T-helper 1 cell treated with Interleukin-12 subunit alpha and Interleukin-12 subunit beta and Interleukin-4 antibody, amounts not matched to agents 30 μg/mL and 1 μg/mL, for 36 hours (primary cell): ENCODE measurements around the gene AQP7.
A peak's percentile ranks its signal among the peaks of the same experiment; 100 is the strongest.
"Not testable (repeated sequence)": the region's sequence is repeated elsewhere in the genome, so short reads cannot be mapped to it uniquely, and the experiment has no call there.

Experiments used
- H3K27ac Mint-ChIP-seq: one replicate; pipeline ENCODE4 v1.8.0; 2021; ENCODE audit warnings: mild to moderate bottlenecking, mixed read lengths
- H3K27me3 Mint-ChIP-seq: one replicate; pipeline ENCODE4 v1.8.0; 2021; ENCODE audit warnings: low read depth, mixed read lengths
- H3K36me3 Mint-ChIP-seq: one replicate; pipeline ENCODE4 v1.8.0; 2021; ENCODE audit warnings: low read depth, mixed read lengths
- H3K4me1 Mint-ChIP-seq: one replicate; pipeline ENCODE4 v1.8.0; 2021; ENCODE audit warnings: low read depth, mixed read lengths
- H3K4me3 Mint-ChIP-seq: one replicate; pipeline ENCODE4 v1.8.0; 2021; ENCODE audit warnings: mild to moderate bottlenecking, moderate library complexity, mixed read lengths
- H3K9me3 Mint-ChIP-seq: one replicate; pipeline ENCODE4 v1.8.0; 2021; ENCODE audit warnings: mixed read lengths

Gene AQP7

GRCh38 chr9:33419708-33420303 is 17.4 kb upstream of the AQP7 start:
- H3K9me3 Mint-ChIP-seq, result no peaks in the 10 kb centered on the region
- H3K27ac Mint-ChIP-seq, result peak overlapping the region; percentile 14
- no peak overlapping the region for H3K4me3 Mint-ChIP-seq
- H3K4me1 Mint-ChIP-seq, result peaks cover 39% of the 10 kb centered on the region
- H3K36me3 Mint-ChIP-seq, result no peaks in the 10 kb centered on the region
- H3K27me3 Mint-ChIP-seq, result peaks cover 11% of the 10 kb centered on the region

DNA sequence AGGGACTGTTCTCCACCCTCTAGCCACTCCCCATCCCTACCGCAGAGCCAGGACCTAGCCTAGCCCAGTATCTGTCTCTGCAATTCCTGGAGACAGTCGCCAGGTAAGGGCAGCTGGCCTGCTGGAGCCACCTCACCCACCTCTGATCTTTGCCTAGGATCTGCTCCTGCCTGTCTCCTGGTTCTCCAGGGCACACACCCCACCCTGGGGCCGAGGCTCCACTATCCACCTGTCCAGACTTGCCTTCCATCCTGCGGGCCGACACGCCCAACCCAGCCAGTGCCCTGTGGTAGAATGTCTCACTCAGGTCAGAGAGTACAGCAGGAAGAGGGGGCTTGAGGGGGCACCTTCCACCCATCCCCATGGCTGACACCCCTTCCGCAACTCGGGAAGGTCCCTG is 15.7 kb upstream of the AQP7 start:
- Mint-ChIP-seq H3K4me1 (peaks cover 48% of the 10 kb centered on the region), H3K27ac (no peak overlapping the region), H3K36me3 (no peaks in the 10 kb centered on the region), H3K9me3 (no peaks in the 10 kb centered on the region), H3K4me3 (no peak overlapping the region), H3K27me3 (peaks cover 11% of the 10 kb centered on the region)

- Mint-ChIP-seq H3K4me3 (peak overlapping the region; percentile 64), H3K27ac (peak overlapping the region; percentile 94), H3K9me3 (no peaks in the 10 kb centered on the region), H3K36me3 (no peaks in the 10 kb centered on the region), H3K27me3 (peaks cover 11% of the 10 kb centered on the region), H3K4me1 (peaks cover 48% of the 10 kb centered on the region)
Observed at GRCh38 chr9:33416996-33417395, 14.6 kb upstream of the AQP7 start.

DNA sequence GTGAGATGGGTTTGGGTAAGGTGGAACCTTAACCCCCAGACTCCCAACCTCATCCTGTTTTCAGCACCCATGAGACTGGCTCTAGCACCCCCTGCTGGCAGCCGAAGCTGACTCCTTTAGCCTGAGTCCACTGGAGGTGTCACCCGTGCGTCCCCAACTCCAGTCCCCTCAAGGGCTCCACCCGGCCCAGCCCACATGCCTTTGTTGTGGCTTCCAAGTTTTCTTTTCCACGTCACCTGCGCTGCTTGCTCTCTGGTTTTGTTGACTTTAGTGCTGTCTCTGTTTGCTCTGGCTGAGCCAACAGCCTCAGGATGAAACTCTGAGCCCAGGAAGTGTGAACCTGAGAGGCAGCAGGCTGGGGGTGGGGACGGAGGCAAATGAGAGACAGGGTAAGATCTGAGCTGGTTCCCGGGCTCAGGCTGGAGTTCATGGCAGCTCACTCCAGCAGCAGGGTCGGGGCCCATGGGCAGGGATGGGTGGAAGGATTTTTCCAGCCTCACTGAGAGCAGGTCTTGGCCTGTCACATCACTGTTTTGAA is 13.2 kb upstream of the AQP7 start:
- Mint-ChIP-seq H3K27ac (peak overlapping the region; percentile 94), H3K4me3 (peak overlapping the region; percentile 77), H3K36me3 (no peaks in the 10 kb centered on the region), H3K4me1 (peaks cover 48% of the 10 kb centered on the region), H3K9me3 (no peaks in the 10 kb centered on the region), H3K27me3 (peaks cover 8% of the 10 kb centered on the region)

- H3K9me3 Mint-ChIP-seq, result no peaks in the 10 kb centered on the region
- H3K4me1 Mint-ChIP-seq, result peaks cover 44% of the 10 kb centered on the region
- no peaks in the 10 kb centered on the region for H3K36me3 Mint-ChIP-seq
- H3K27ac Mint-ChIP-seq, result peak overlapping the region; percentile 94
- peak overlapping the region; percentile 77 for H3K4me3 Mint-ChIP-seq
- H3K27me3 Mint-ChIP-seq, result peaks cover 3% of the 10 kb centered on the region
Observed at GRCh38 chr9:33414889-33415500, 12.6 kb upstream of the AQP7 start.

GRCh38 chr9:33414268-33414667 is 11.9 kb upstream of the AQP7 start:
- H3K27ac Mint-ChIP-seq, result peak overlapping the region; percentile 94
- H3K36me3 Mint-ChIP-seq, result no peaks in the 10 kb centered on the region
- peak overlapping the region; percentile 40 for H3K4me3 Mint-ChIP-seq
- H3K9me3 Mint-ChIP-seq, result no peaks in the 10 kb centered on the region
- peaks cover 43% of the 10 kb centered on the region for H3K4me1 Mint-ChIP-seq
- H3K27me3 Mint-ChIP-seq, result no peaks in the 10 kb centered on the region

DNA sequence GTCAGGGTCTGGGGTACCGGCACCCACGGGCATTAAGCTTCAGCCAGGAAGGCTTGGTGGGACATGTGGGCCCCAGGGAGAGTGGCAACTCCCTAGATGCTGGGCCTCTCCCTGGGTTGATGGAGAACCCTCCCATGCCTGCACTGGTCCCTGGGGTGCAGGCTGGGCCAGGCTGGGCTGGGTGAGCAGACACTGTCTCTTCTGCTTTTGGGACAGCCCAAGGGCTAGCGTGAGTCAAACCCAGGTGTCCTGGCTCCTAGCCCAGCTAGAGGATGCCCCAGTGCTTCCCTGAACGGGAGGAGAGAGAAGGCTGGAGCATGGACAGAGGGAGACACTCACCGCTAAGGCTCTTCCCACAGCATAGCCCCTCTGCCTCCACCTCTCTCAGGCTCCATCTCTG is 5.7 kb upstream of the AQP7 start:
- Mint-ChIP-seq H3K9me3 (no peaks in the 10 kb centered on the region), H3K4me1 (no peaks in the 10 kb centered on the region), H3K27ac (no peak overlapping the region), H3K4me3 (no peak overlapping the region), H3K27me3 (peaks cover 4% of the 10 kb centered on the region), H3K36me3 (no peaks in the 10 kb centered on the region)

DNA sequence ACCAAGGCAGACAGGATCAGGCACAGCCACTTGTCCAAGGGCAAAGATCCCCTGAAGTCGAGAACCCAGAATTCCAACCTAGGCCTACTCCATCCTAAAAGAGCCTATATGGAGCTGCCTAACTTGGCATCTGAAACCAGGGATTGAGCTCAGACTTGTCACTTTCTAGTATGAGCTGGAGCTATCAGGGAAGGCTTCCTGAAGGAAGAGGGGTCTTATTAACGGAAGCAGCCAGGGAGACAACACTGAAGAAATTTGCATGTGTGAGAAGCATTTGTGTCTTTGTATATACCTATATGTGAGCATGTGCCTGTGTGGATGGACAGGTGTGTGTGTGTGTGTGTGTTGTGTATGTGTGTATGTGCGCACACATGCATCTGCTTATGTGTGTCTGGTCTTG is 4.7 kb upstream of the AQP7 start:
- no peaks in the 10 kb centered on the region for H3K9me3 Mint-ChIP-seq
- peaks cover 4% of the 10 kb centered on the region for H3K27me3 Mint-ChIP-seq
- H3K4me3 Mint-ChIP-seq, result no peak overlapping the region
- no peaks in the 10 kb centered on the region for H3K36me3 Mint-ChIP-seq
- H3K4me1 Mint-ChIP-seq, result no peaks in the 10 kb centered on the region
- H3K27ac Mint-ChIP-seq, result no peak overlapping the region

DNA sequence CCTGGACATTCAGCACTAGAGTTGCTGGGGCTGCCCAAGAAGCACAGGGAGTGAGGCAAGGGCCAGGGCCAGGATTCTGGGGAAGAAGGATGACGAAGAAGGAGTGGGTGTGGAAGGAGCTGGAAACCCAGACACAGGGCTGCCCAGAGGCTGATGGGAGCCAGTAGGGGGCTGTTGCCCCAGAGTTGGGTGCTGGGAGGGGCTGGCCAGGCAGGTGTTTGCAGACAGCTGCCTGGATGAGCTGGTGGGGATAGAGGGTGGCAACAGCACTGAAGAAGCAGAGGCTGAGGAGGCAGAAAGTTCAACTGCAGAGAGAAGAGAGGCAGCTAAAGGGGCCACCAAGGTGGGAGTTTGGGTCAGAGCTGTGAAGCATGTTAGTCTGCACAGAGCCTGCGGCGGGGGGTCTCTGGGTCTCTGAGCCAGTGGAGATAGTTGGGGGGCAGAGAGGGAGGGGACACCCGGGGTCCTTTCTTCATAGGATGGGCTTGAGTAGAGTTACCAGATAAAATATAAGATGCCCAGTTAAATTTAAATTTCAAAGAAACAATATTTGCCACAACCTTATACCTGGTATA is 2.5 kb upstream of the AQP7 start:
- Mint-ChIP-seq H3K27me3 (peaks cover 4% of the 10 kb centered on the region), H3K9me3 (no peaks in the 10 kb centered on the region), H3K4me1 (no peaks in the 10 kb centered on the region), H3K36me3 (no peaks in the 10 kb centered on the region), H3K4me3 (no peak overlapping the region), H3K27ac (no peak overlapping the region)

- no peaks in the 10 kb centered on the region for H3K9me3 Mint-ChIP-seq
- H3K4me1 Mint-ChIP-seq, result no peaks in the 10 kb centered on the region
- no peak overlapping the region for H3K27ac Mint-ChIP-seq
Observed at GRCh38 chr9:33403941-33404787, 1.8 kb upstream of the AQP7 start.

DNA sequence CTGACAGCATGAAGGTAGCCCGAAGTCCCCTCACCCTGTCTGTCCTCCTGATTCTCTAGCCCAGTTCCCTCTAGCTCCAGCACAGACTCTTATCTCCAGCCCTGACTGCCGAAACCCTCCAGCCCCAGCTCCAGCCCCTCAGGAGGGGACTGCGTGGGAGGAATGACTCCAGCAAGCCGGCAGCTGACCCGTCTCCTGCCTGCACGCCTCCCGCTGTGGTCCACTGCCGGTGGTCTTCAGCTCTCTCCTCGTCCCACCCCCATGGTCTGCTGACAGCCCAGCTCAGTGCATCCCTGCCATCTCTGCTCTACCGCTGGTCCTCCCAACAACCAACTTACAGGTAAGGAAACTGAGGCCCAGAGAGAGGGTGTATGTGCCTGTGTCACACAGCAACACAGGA is 559 bp downstream of the AQP7 start:
- H3K27ac Mint-ChIP-seq, H3K4me1 Mint-ChIP-seq: not testable (repeated sequence)

More at GRCh38 chr9:33403941-33404787, 1.8 kb upstream of the AQP7 start:
- no peaks in the 10 kb centered on the region for H3K36me3 Mint-ChIP-seq
- no peak overlapping the region for H3K4me3 Mint-ChIP-seq
- peaks cover 4% of the 10 kb centered on the region for H3K27me3 Mint-ChIP-seq

GRCh38 chr9:33399047-33399446 is 3.3 kb downstream of the AQP7 start:
- H3K27ac Mint-ChIP-seq, H3K4me3 Mint-ChIP-seq, H3K36me3 Mint-ChIP-seq, H3K27me3 Mint-ChIP-seq, H3K4me1 Mint-ChIP-seq, H3K9me3 Mint-ChIP-seq: not testable (repeated sequence)

More for the DNA sequence above, 559 bp downstream of the AQP7 start:
- H3K4me3 Mint-ChIP-seq, H3K9me3 Mint-ChIP-seq, H3K27me3 Mint-ChIP-seq, H3K36me3 Mint-ChIP-seq: not testable (repeated sequence)

GRCh38 chr9:33397801-33398200 is 4.6 kb downstream of the AQP7 start:
- not testable (repeated sequence) for H3K36me3 Mint-ChIP-seq, H3K4me3 Mint-ChIP-seq, H3K27ac Mint-ChIP-seq, H3K27me3 Mint-ChIP-seq, H3K4me1 Mint-ChIP-seq, H3K9me3 Mint-ChIP-seq

DNA sequence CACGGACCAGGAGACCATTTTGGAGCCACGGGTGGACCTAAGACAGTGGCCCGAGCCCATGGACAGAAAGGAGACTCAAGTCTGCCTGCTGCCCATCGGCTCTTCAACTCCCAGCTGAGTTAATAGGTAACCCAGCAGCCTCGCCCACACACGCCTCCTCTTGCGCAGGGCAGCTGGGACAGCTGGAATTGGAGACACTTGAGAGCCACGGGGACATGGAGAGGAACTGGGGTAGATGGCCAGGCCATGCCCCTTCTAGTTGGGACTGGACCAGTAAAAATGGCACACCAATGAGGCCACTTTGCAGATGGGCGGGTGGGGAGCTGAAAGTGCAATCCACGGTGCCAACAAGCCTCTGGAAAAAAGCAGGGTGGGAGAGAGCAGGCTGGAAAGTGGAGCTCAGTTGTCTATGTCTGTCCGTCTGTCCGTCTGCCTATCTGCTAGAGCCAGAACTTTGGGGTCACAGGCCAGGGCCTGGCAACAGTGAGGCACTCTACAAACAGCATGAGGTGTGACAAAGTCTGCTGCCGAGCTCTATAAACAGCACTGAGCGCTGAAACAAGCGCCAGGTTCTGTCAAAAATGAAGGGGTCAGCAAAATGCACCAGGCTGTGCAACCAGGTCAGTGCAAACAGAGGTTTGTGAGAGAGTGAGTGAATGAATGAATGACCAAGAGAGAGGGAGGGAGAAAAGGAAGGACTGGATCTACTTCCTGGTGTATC is 7.0 kb downstream of the AQP7 start:
- H3K4me3 Mint-ChIP-seq, H3K27ac Mint-ChIP-seq, H3K9me3 Mint-ChIP-seq, H3K4me1 Mint-ChIP-seq, H3K36me3 Mint-ChIP-seq, H3K27me3 Mint-ChIP-seq: not testable (repeated sequence)
